T-helper 1 cell treated with Interleukin-12 subunit alpha and Interleukin-12 subunit beta and Interleukin-4 antibody, amounts not matched to agents 30 ng/mL and 1 ng/mL, for 36 hours (primary cell): ENCODE measurements around the gene MIOX. TPM values are rescaled to one million over a fixed set of nuclear protein-coding genes. Genes with fewer than 3 reads are reported as not detected.
"Not testable (repeated sequence)": the region's sequence is repeated elsewhere in the genome, so short reads cannot be mapped to it uniquely, and the experiment has no call there.

Experiments
- intact Hi-C: fragments of 100-400 bp; cut with micrococcal nuclease; formaldehyde crosslinking; loops from one replicate; pipeline ENCODE4 v1.15.1; 2024
- total RNA-seq: library from RNA; stranded (reverse); gene quantifications from 2 replicates; pipeline ENCODE4 v1.2.3, GENCODE V29; 2022

The MIOX gene
- total RNA-seq, 1 donor from 2014 or later: 0.32 TPM

- intact Hi-C loops: loop anchor here (1.0 to 5.0 kb wide), 12 partner anchors 17 to 316 kb away; partner anchors contain the start of genes ARSA, CHKB, MAPK11 and PPP6R2
Observed at GRCh38 chr22:50507991-50508884, 21.6 kb downstream of the MIOX start, which contains the start of gene NCAPH2. TSS of gene NCAPH2 (plus strand) at chr22:50508224. CDS start at chr22:50508338, 114 bp downstream.

GRCh38 chr22:50508897-50509296, 22.2 kb downstream of the MIOX start:
- intact Hi-C loops: loop anchor here (1.0 to 5.0 kb wide), 8 partner anchors 16 to 317 kb away; partner anchors contain the start of genes ARSA, CHKB, MAPK11 and SCO2

GRCh38 chr22:50513175-50513574, 26.5 kb downstream of the MIOX start:
- intact Hi-C loops: no loop called here

GRCh38 chr22:50516068-50516467, 29.4 kb downstream of the MIOX start:
- intact Hi-C loops: no loop called here

- intact Hi-C loops: no loop called here
Observed at GRCh38 chr22:50516891-50517290, 30.2 kb downstream of the MIOX start.

- intact Hi-C loops: no loop called here
Observed at GRCh38 chr22:50517495-50518260, 31.0 kb downstream of the MIOX start.

GRCh38 chr22:50518606-50519005, 31.9 kb downstream of the MIOX start:
- intact Hi-C loops: no loop called here

GRCh38 chr22:50519151-50519550, 32.5 kb downstream of the MIOX start:
- intact Hi-C loops: no loop called here

GRCh38 chr22:50520184-50520583, 33.5 kb downstream of the MIOX start:
- intact Hi-C loops: not testable (repeated sequence)

GRCh38 chr22:50520826-50521453, 34.3 kb downstream of the MIOX start:
- intact Hi-C loops: no loop called here

- intact Hi-C loops: no loop called here
Observed at GRCh38 chr22:50521710-50522109, 35.1 kb downstream of the MIOX start.

- intact Hi-C loops: no loop called here
Observed at GRCh38 chr22:50522208-50522805, 35.6 kb downstream of the MIOX start.

GRCh38 chr22:50522806-50523438, 36.3 kb downstream of the MIOX start:
- intact Hi-C loops: no loop called here

GRCh38 chr22:50523458-50523805, 36.8 kb downstream of the MIOX start:
- intact Hi-C loops: no loop called here

- intact Hi-C loops: no loop called here
Observed at GRCh38 chr22:50523806-50524675, 37.4 kb downstream of the MIOX start.

- intact Hi-C loops: loop anchor here (1.0 to 5.0 kb wide), 6 partner anchors 16 to 562 kb away; partner anchors contain the start of genes CHKB, NCAPH2 and PIM3
Observed at GRCh38 chr22:50524676-50525103, 38.0 kb downstream of the MIOX start.

GRCh38 chr22:50525104-50525857, 38.6 kb downstream of the MIOX start, which contains the start of gene SCO2:
TSS of gene SCO2 (minus strand) at chr22:50525598. CDS start at chr22:50524411, 1,187 bp downstream.
- intact Hi-C loops: loop anchor here (1.0 to 5.0 kb wide), 6 partner anchors 17 to 563 kb away; partner anchors contain the start of genes CHKB, NCAPH2 and PIM3

GRCh38 chr22:50525858-50526107, 39.1 kb downstream of the MIOX start:
- intact Hi-C loops: loop anchor here (1.0 to 5.0 kb wide), 8 partner anchors 17 to 563 kb away; partner anchors contain the start of genes CHKB, NCAPH2 and PIM3
